ENCODE measurements around the gene TTC16. TPM values are rescaled to one million over a fixed set of nuclear protein-coding genes. Genes with fewer than 3 reads are reported as not detected.

The TTC16 gene
- total and polyA plus RNA-seq, 7 donors: 0.01 to 0.10 (median 0.03) TPM; not detected in 4

DNA sequence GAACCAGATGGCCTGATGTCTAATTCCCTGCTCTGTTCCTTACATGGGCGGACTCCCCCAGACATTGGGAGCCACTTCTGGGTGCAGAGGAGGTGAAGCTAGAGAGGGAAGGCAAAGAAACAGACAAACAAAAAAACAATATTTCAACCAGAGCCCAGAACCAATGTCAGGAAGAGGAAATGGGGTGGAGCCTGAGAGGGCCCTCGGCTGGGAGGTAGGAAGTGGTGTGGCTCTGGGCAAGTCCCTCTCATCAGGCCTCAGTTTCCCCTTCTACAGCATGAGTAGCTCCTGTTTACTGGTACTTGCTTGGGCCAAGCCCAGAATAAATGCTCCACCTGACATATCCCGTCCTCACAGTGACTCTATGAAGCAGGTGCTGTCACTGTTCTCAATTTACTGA, 51.5 kb downstream of the TTC16 start:
- WGBS, 3 donors: 55 to 65% (median 59%) methylated on average over 3 of the region's 3 CpGs

DNA sequence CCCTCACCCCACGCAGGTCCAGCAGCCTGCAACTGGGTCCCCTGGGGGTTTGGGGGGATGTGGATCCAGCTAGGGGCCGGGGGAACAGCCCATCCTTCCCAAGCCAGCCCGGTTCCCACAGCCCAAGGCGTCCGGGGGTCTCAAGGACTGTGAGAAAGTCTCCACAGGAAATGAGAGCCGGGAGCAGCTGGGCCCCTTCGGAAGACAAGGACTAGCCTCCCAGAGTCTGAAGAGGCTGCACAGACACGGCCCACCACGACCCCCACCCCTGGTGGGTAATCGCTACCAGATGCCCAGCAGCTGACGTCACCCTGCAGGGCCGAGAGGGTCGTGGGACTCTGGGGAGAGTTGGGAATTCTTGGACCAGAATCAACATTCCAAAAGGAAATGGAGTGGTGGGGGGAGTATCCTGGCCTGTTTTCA, 52.0 kb downstream of the TTC16 start:
- TF ChIP-seq, protein P1, sequence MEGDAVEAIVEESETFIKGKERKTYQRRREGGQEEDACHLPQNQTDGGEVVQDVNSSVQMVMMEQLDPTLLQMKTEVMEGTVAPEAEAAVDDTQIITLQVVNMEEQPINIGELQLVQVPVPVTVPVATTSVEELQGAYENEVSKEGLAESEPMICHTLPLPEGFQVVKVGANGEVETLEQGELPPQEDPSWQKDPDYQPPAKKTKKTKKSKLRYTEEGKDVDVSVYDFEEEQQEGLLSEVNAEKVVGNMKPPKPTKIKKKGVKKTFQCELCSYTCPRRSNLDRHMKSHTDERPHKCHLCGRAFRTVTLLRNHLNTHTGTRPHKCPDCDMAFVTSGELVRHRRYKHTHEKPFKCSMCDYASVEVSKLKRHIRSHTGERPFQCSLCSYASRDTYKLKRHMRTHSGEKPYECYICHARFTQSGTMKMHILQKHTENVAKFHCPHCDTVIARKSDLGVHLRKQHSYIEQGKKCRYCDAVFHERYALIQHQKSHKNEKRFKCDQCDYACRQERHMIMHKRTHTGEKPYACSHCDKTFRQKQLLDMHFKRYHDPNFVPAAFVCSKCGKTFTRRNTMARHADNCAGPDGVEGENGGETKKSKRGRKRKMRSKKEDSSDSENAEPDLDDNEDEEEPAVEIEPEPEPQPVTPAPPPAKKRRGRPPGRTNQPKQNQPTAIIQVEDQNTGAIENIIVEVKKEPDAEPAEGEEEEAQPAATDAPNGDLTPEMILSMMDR (IDR thresholded peaks at IDR 0.05): no peak
- DNase-seq (no peak), ATAC-seq (no peak)
- intact Hi-C loops (cut with DNase I): no loop called here
- Histone ChIP-seq H3K27me3 (ENCODE audit: insufficient read depth in 3 of 3, low read length in 2 of 3) (no peaks in the 10 kb centered on the region), H3K4me3 (peak overlapping the region; percentile 37), H3K27ac (peak overlapping the region; percentile 61), H3K36me3 (ENCODE audit: insufficient read depth in 1 of 2, low read depth in 1 of 2) (no peaks in the 10 kb centered on the region), H3K9me3 (no peaks in the 10 kb centered on the region), H3K4me1 (peaks cover 10% of the 10 kb centered on the region)
- WGBS, 3 donors: 26 to 38% (median 35%) methylated on average over 13 of the region's 13 CpGs

More for the DNA sequence above, 51.5 kb downstream of the TTC16 start:
- intact Hi-C loops (cut with DNase I): no loop called here
- no peak for DNase-seq
- ATAC-seq: no peak
- Histone ChIP-seq H3K36me3 (ENCODE audit: insufficient read depth in 1 of 2, low read depth in 1 of 2) (no peaks in the 10 kb centered on the region), H3K27me3 (ENCODE audit: insufficient read depth in 3 of 3, low read length in 2 of 3) (no peaks in the 10 kb centered on the region), H3K4me3 (peak overlapping the region; percentile 37), H3K27ac (peak overlapping the region; percentile 61), H3K9me3 (no peaks in the 10 kb centered on the region), H3K4me1 (peaks cover 10% of the 10 kb centered on the region)
- TF ChIP-seq, protein P1 (IDR thresholded peaks at IDR 0.05): no peak

DNA sequence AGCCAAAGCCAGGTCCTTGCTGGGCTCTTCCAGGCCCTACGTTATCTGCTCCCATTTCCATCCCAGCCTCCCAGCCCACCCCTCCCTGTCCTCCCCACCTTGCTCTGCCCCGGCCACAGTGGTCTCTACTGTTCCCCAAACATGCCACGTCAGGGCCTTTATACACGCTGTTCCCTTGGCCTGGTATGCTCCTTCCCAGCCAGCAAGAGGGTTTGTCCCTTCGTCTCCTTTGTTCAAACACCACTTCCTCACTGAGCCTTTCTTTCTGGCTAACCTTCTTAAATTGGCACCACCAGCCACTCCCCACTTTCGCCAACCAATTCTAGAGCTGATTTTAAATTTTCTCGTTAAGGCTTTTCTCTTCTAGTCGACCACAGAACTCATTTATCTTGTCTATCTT, 52.8 kb downstream of the TTC16 start:
- DNase-seq: no peak
- peaks cover 6% of the 10 kb centered on the region for H3K4me1 ChIP-seq
- H3K27me3 ChIP-seq (ENCODE audit: insufficient read depth in 3 of 3, low read length in 2 of 3): no peaks in the 10 kb centered on the region
- TF ChIP-seq, protein P1 (IDR thresholded peaks at IDR 0.05): no peak
- H3K36me3 ChIP-seq (ENCODE audit: insufficient read depth in 1 of 2, low read depth in 1 of 2): no peaks in the 10 kb centered on the region
- H3K27ac ChIP-seq: peak overlapping the region; percentile 61
- intact Hi-C loops (cut with DNase I): no loop called here
- H3K4me3 ChIP-seq: peak overlapping the region; percentile 37
- WGBS, 3 donors: 64 to 71% (median 67%) methylated on average over 8 of the region's 8 CpGs
- ATAC-seq: no peak
- H3K9me3 ChIP-seq: no peaks in the 10 kb centered on the region

DNA sequence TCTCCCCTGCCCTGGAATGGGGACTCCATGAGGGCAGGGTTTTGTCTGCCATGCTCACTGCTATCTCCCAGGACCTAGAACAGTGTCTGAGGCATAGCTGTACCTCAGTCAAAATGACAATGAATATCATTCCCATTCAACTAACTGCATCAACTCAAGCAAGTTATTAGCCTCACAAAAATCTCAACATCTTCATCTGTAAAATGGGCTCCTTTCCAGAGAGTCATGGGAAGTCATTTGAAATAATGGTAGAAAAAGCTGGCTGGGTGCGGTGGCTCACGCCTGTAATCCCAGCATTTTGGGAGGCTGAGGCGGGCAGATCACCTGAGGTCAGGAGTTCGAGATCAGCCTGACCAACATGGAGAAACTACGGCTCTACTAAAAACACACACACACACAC, 53.2 kb downstream of the TTC16 start:
- Histone ChIP-seq H3K27ac (peak overlapping the region; percentile 46), H3K4me3 (peak overlapping the region; percentile 37), H3K27me3 (ENCODE audit: insufficient read depth in 3 of 3, low read length in 2 of 3) (no peaks in the 10 kb centered on the region), H3K9me3 (no peaks in the 10 kb centered on the region), H3K4me1 (peaks cover 6% of the 10 kb centered on the region), H3K36me3 (ENCODE audit: insufficient read depth in 1 of 2, low read depth in 1 of 2) (no peaks in the 10 kb centered on the region)
- intact Hi-C loops (cut with DNase I): no loop called here
- ATAC-seq: no peak
- 83 to 87% (median 85%) methylated on average over 5 of the region's 5 CpGs for WGBS, 3 donors
- TF ChIP-seq, protein P1 (IDR thresholded peaks at IDR 0.05): no peak
- DNase-seq: no peak

DNA sequence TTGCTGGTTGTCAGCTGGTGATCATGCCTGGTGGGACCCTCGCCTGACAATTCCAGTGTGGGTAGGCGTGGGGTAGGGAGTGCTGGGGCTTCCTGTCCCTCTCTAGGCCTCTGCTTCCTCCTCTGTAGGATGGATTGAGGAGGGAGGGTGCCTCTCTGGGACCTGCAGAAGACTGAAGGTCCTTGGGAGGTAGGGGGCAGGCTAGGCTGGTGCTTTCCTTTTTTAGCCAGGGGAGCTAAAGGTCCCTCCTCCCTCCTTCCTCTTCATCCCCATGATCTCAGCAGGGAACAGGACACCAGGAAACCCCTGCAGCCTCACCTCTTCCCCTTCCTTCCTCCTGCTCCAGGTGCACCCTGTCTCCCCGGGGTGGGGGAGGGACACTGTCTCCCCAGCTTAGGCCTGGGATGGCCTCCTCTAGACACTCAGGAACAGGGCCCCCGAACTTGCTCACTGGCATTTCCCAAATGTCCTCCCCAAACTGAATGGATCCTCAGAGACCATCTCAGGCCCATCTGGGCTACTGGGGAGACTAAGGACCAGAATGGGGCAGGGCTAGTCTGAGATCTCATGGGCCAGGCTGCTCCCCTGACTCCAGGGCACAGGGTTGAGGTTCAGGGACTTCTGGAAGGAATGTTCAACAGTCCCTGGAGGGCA, 54.2 kb downstream of the TTC16 start:
- peak overlapping the region; percentile 73 for H3K4me3 ChIP-seq
- 68 to 79% (median 69%) methylated on average over 3 to 4 of the region's 4 CpGs for WGBS, 3 donors
- peaks cover 6% of the 10 kb centered on the region for H3K4me1 ChIP-seq
- intact Hi-C loops (cut with DNase I): no loop called here
- H3K27me3 ChIP-seq (ENCODE audit: insufficient read depth in 3 of 3, low read length in 2 of 3): no peaks in the 10 kb centered on the region
- peak overlapping the region; percentile 55 for H3K27ac ChIP-seq
- no peaks in the 10 kb centered on the region for H3K36me3 ChIP-seq (ENCODE audit: insufficient read depth in 1 of 2, low read depth in 1 of 2)
- DNase-seq: no peak
- no peaks in the 10 kb centered on the region for H3K9me3 ChIP-seq
- no peak for ATAC-seq
- TF ChIP-seq, protein P1 (IDR thresholded peaks at IDR 0.05): no peak

Measured in psoas muscle (tissue), 8 donors.